ENCODE measurements around the gene DNAH10.

The DNAH10 gene

DNA sequence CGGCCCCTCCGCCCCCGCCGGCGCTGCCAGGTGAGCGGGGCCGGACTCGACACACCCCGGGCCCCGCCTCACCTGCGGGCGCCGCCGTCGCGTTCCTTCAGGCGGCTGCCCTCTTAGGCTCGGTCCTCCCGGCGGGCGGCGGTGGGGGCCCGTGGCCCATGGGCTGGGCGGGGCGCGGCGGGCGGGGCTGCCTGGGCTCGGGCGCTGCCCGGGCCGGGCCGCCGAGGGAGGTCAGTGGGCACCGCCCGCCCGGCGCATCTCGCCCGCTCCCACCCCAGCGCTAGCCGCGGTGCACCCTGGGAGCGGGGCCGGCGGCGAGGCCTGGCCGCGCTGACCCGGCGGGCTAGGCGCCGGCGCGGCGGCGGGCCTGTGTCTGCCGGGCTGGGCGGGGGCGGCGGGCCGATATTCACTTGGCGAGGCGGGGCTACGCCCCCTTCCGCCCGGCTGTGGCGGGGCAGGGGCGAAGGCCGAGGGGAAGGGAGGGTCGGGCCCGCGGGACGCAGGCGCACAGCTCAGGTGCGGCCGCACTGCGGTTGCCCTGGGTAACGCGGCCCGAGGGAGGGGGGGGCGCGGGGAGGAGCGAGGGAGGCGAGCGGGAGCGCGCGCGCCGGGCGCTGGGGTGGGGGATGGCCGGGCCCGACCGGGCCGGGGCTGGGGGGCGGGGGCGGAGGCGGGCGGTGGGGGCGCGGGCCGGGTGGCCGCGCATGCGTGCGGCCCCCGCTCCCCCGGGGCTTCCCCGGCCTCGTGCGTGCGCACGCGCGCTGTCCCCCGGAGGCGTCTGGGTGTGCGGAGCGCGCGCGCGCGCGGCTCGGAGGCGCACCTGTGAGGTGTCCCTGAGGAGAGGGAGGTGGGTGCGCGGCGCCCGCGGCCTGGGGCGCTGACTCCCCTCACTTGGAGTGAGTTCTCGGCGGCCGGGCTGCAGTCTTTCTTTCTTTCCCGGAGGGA, 210.6 kb downstream of the DNAH10 start, which contains the start of the genes CCDC92 and ZNF664:
Gene CCDC92, minus strand, starts transcription at position 375 of the 945 bp plus-strand sequence. CDS start 28,526 bp downstream, outside the sequence.
Gene ZNF664, plus strand, starts transcription at position 759 of the 945 bp plus-strand sequence. CDS start 38,930 bp downstream, outside the sequence.
- H3K27ac ChIP-seq (ENCODE audit: low read depth, low read length, poor library complexity, severe bottlenecking), result no peak within 1 kb of the TSS
- H3K4me3 ChIP-seq (ENCODE audit: low read depth, low read length, poor library complexity, severe bottlenecking), result peak within 1 kb of the TSS; percentile 70
- H3K4me2 ChIP-seq (ENCODE audit: low read length), result peak within 1 kb of the TSS; percentile 89
- no peak for TF ChIP-seq EZH2 (IDR thresholded peaks at IDR 0.05; ENCODE audit: borderline replicate concordance, low read length)
- no peak for TF ChIP-seq CTCF (IDR thresholded peaks at IDR 0.05; ENCODE audit: low read length)
- H3F3A ChIP-seq (ENCODE audit: insufficient read depth, low read length), result 0 out of 2 replicates have a peak, but pooled peaks cover 4% of the 10 kb centered on the region
- no peak within 1 kb of the TSS for H2AFZ ChIP-seq (ENCODE audit: low read length)
- H3K4me1 ChIP-seq (ENCODE audit: insufficient read depth, low read length, severe bottlenecking), result peaks cover 25% of the 10 kb centered on the region
- H3K79me2 ChIP-seq (ENCODE audit: insufficient read depth, low read length), result 0 out of 2 replicates have a peak, but pooled peaks cover 3% of the 10 kb centered on the region
- H4K20me1 ChIP-seq (ENCODE audit: insufficient read depth, low read length), result no peaks in the 10 kb centered on the region
- no peaks in the 10 kb centered on the region for H3K9me3 ChIP-seq (ENCODE audit: low read length)
- H3K9ac ChIP-seq (ENCODE audit: low read length), result peak within 1 kb of the TSS; percentile 81
- no peaks in the 10 kb centered on the region; the same call in 1 of the 2 replicates for H3K27me3 ChIP-seq (ENCODE audit: insufficient read depth, low read length)
- no peaks in the 10 kb centered on the region for H3K9me2 ChIP-seq (ENCODE audit: low read depth, low read length)
- H3K36me3 ChIP-seq (ENCODE audit: insufficient read depth, low read length), result peaks cover 28% of the 10 kb centered on the region

- Histone ChIP-seq H3K36me3 (ENCODE audit: insufficient read depth, low read length) (peaks cover 30% of the 10 kb centered on the region), H3K79me2 (ENCODE audit: insufficient read depth, low read length) (0 out of 2 replicates have a peak, but pooled peaks cover 5% of the 10 kb centered on the region), H3F3A (ENCODE audit: insufficient read depth, low read length) (0 out of 2 replicates have a peak, but pooled peaks cover 4% of the 10 kb centered on the region), H3K9ac (ENCODE audit: low read length) (peak overlapping the region; percentile 81), H3K9me3 (ENCODE audit: low read length) (no peaks in the 10 kb centered on the region), H4K20me1 (ENCODE audit: insufficient read depth, low read length) (no peaks in the 10 kb centered on the region), H2AFZ (ENCODE audit: low read length) (no peak overlapping the region), H3K4me2 (ENCODE audit: low read length) (peak overlapping the region; percentile 89), H3K9me2 (ENCODE audit: low read depth, low read length) (no peaks in the 10 kb centered on the region), H3K27me3 (ENCODE audit: insufficient read depth, low read length) (no peaks in the 10 kb centered on the region), H3K4me3 (ENCODE audit: low read depth, low read length, poor library complexity, severe bottlenecking) (peak overlapping the region; percentile 70), H3K27ac (ENCODE audit: low read depth, low read length, poor library complexity, severe bottlenecking) (no peak overlapping the region), H3K4me1 (ENCODE audit: insufficient read depth, low read length, severe bottlenecking) (peaks cover 25% of the 10 kb centered on the region)
- TF ChIP-seq EZH2 (IDR thresholded peaks at IDR 0.05; ENCODE audit: borderline replicate concordance, low read length) (no peak), CTCF (IDR thresholded peaks at IDR 0.05; ENCODE audit: low read length) (no peak)
Observed at GRCh38 chr12:123973552-123974341, 211.6 kb downstream of the DNAH10 start.

DNA sequence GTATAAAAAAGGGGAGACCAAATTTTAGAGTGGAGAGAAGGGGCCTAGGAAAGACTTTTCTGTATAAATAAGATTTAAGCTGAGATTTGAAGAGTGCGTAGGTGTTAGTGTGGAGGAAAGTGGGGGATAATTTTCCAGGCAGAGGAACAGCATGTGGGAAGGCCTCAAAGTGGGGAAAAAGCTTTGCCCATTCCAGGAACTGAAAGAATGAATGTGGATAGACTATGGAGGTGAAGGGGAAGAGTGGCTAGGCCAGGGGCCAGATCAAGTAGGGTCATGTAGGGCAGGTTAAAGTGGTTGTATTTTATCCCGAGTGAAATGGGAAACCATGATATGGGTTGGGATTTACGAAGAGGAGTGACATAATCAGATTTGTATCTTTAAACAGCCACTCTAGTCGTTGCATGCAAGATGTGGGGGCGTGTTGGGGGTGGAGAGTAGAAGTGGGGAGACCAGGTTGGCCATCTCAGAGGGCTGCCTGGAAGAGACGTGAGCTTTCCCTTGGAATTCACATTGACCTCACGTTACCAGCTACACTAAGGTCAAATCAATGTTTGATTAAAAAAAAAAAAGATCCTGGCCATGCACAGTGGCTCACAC, 214.2 kb downstream of the DNAH10 start:
- H3K4me2 ChIP-seq (ENCODE audit: low read length), result no peak overlapping the region
- H3K9ac ChIP-seq (ENCODE audit: low read length), result no peak overlapping the region
- no peaks in the 10 kb centered on the region for H3K9me3 ChIP-seq (ENCODE audit: low read length)
- H3F3A ChIP-seq (ENCODE audit: insufficient read depth, low read length), result no peaks in the 10 kb centered on the region
- H2AFZ ChIP-seq (ENCODE audit: low read length), result no peak overlapping the region
- H4K20me1 ChIP-seq (ENCODE audit: insufficient read depth, low read length), result no peaks in the 10 kb centered on the region
- H3K27me3 ChIP-seq (ENCODE audit: insufficient read depth, low read length), result no peaks in the 10 kb centered on the region
- H3K27ac ChIP-seq (ENCODE audit: low read depth, low read length, poor library complexity, severe bottlenecking), result no peak overlapping the region
- TF ChIP-seq EZH2 (IDR thresholded peaks at IDR 0.05; ENCODE audit: borderline replicate concordance, low read length) (no peak), CTCF (IDR thresholded peaks at IDR 0.05; ENCODE audit: low read length) (no peak)
- H3K4me3 ChIP-seq (ENCODE audit: low read depth, low read length, poor library complexity, severe bottlenecking), result no peak overlapping the region
- H3K9me2 ChIP-seq (ENCODE audit: low read depth, low read length), result no peaks in the 10 kb centered on the region
- peaks cover 23% of the 10 kb centered on the region for H3K4me1 ChIP-seq (ENCODE audit: insufficient read depth, low read length, severe bottlenecking)
- 0 out of 2 replicates have a peak, but pooled peaks cover 8% of the 10 kb centered on the region for H3K79me2 ChIP-seq (ENCODE audit: insufficient read depth, low read length)
- H3K36me3 ChIP-seq (ENCODE audit: insufficient read depth, low read length), result peaks cover 30% of the 10 kb centered on the region
